ENCODE data around the gene SSX2IP.

DNA sequence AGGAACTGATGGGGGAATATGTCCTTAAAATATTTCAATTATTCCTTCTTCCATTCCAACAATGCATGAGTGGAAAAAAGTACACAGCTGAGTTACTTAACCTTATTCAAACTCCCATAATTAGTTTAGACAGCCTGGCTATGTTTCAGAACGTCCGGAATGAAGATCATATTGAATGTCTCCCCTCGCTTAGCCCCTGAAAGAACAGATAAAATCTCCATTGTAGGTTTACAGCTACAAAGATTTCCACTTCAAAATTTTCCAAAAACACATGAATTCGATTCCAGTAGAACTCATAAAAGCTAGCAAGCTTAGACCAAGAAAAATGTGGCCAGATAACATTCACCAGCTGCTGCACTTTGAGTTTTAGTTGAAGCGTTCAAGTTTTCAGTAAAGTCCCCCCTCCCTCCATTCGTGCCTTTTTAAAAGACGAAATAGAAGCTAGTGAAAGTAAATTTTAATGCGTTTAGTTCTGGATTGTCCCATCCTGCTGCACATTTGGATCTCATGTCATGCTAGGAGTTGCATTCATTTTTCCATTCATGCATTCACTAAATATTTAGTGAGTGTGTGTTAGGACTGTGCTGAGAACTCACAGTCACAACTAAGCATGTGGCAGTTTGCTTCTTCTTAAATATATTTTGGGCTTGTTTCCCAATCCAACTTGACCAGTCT lies 29.4 kb upstream of the SSX2IP start:
- TF ChIP-seq CTCF (conservative IDR thresholded peaks at IDR 0.05; ENCODE audit: low read depth in 2 of 2) (no peak), ETS1 (IDR thresholded peaks at IDR 0.05) (no peak), POLR2AphosphoS5 (IDR thresholded peaks at IDR 0.05; ENCODE audit: low read depth) (no peak), ZNF331 (CRISPR knock-in tag; IDR thresholded peaks at IDR 0.05; ENCODE audit: low read depth) (no peak)
